Measurements from ENCODE around the gene JAKMIP2.

DNA sequence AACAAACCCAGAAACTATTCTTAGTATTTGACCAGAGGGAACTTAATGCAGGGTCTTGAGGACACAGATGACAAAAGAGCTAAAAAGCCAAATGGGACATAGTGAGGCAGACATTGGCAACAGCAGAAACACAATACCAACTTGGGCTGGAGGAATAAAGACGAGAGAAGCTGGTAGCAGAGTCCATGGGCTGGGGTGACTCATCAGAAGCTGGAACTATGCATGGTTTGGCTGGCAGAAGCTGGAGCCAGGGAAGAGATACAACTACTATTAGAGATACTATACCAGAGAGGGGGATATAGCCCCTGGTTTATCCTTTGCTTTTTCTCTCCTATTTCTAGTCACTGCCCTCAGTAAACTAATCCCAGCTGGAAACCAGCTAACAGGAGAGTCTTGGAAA, 243.5 kb downstream of the JAKMIP2 start:
- TF ChIP-seq EZH2 (IDR thresholded peaks at IDR 0.05; ENCODE audit: borderline replicate concordance, low read length): no peak
- TF ChIP-seq, protein P1, sequence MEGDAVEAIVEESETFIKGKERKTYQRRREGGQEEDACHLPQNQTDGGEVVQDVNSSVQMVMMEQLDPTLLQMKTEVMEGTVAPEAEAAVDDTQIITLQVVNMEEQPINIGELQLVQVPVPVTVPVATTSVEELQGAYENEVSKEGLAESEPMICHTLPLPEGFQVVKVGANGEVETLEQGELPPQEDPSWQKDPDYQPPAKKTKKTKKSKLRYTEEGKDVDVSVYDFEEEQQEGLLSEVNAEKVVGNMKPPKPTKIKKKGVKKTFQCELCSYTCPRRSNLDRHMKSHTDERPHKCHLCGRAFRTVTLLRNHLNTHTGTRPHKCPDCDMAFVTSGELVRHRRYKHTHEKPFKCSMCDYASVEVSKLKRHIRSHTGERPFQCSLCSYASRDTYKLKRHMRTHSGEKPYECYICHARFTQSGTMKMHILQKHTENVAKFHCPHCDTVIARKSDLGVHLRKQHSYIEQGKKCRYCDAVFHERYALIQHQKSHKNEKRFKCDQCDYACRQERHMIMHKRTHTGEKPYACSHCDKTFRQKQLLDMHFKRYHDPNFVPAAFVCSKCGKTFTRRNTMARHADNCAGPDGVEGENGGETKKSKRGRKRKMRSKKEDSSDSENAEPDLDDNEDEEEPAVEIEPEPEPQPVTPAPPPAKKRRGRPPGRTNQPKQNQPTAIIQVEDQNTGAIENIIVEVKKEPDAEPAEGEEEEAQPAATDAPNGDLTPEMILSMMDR (conservative IDR thresholded peaks at IDR 0.05 in 1 of 2, IDR thresholded peaks at IDR 0.05 in 1 of 2; ENCODE audit: extremely low read depth in 1 of 2, insufficient read depth in 1 of 2, low read depth in 1 of 2, low read length in 2 of 2): no peak

Data from mammary epithelial cell (primary cell).